ENCODE measurements around the gene EXOC6B.

Gene EXOC6B

GRCh38 chr2:72204156-72204785 is 621.6 kb downstream of the EXOC6B start:
- no peak for DNase-seq

DNA sequence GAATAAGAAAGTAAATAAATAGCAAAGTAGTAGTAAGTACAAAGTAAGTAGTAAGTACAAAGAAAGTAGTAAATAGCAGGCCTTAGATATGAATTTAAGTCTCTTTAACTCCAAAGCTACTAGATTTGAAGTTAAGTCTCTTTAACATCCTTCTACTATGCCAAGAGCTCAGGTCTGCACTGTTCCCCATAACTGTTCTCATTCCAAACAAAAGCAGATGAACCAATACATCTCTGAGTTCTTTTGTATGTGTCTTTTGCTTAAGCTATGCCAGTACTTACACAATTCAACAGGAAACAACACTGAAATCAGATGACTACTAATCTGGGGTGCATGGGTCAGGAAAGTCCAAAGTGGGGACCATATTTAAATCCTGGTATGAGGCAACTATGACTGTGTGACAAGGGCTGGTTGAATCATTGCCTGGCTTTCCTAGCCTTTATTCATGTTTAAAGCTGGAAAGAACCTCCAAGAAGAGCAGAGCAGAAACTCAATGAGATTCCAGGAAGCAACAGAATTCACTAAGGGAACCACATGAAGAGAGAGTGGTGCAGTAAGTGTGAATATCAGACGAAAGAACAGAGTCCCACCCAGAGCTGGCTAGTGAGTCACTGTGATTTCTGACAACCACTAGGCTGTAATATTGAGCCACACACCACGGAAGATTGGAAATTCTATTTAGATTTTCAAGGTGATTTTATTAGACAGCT is 627.1 kb downstream of the EXOC6B start:
- no peak for DNase-seq

DNA sequence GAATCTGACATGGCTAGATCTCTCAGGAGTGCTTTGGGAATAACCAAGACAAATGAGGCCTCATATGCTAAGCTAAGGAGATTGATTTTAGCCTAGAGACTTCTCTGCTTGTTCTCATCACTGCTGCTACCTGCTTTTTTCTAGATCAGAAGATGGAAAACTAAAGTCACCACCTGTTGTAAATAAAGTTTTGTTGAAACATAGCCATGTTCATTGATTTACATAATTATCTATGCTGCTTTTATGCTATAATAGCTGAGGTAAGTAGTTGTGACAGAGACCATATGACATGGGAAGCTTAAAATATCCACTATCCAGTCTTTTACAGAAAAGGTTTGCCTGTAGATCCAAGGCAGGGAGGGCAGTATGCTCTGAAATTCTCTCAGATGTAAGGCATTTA is 632.1 kb downstream of the EXOC6B start:
- DNase-seq: no peak

GRCh38 chr2:72191441-72191840 is 634.4 kb downstream of the EXOC6B start:
- no peak for DNase-seq

DNA sequence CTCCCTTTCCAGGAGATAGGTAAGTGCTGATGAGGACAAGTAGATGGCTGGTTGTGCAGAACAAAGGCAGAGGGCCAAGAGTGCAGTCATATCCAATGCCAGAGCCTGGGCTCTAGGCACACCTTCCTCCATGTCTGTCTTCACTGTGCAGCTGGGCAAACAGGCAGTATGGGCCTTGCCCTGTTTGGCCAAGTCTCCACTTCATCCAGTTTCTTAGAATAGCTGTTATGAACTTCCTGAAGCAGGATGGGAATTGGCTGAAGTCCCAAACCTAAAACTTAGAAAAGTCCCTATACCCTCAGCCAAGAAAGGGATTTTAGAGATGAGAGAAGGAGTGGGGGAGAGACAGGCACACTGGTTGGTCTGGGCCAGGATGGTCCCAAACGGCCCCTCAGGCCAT is 640.6 kb downstream of the EXOC6B start:
- no peak for DNase-seq

DNA sequence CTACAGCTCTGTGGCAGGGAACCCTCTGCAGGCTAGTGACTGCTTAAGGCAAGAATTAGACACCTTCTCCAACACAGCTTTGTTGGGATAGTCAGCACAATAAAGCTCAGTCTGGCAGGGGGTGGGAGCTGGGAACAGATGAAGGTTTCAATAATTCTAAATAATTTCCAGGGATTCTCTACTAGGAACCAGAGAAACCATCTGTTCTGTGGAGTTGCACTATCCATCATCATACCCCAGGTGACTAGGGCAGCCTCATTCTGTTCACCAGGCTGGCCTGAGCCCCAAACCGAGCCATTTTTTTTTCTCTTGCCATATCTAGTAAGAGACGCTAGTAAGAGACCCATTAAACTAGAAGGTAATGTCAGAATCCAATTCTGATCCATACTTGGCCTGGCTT is 642.4 kb downstream of the EXOC6B start:
- DNase-seq: no peak

GRCh38 chr2:72183016-72183415 is 642.8 kb downstream of the EXOC6B start:
- no peak for DNase-seq

- DNase-seq: no peak
These were observed 643.3 kb downstream of the EXOC6B start for GRCh38 chr2:72182547-72182946.

- no peak for DNase-seq
These were observed 644.2 kb downstream of the EXOC6B start for GRCh38 chr2:72181616-72182015.

DNA sequence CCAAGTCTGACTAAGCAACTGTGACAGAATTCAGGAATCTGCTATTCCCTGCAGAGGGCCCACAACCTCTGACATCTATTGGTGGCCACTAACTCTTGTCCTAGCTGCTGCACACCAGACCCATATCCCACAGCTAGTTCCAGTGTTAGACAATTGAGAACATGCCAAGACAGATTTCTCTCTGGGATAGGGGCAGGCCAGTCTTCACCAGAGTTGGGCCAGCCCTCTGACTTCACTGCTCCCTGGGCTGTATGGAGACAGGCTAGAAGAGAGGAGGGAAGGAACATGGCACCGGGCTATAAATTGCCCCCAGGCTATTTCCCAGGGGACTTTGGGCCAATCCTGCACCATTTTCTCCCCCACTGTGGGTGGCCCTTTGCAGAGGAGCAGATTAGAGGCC is 645.5 kb downstream of the EXOC6B start:
- DNase-seq: no peak

- no peak for DNase-seq
These were observed 647.3 kb downstream of the EXOC6B start for GRCh38 chr2:72178551-72178950.

GRCh38 chr2:72176281-72176680 is 649.6 kb downstream of the EXOC6B start:
- DNase-seq: no peak

- no peak for DNase-seq
These were observed 650.2 kb downstream of the EXOC6B start for GRCh38 chr2:72175636-72176035.

- DNase-seq: no peak
These were observed 652.1 kb downstream of the EXOC6B start for GRCh38 chr2:72173640-72174321.

GRCh38 chr2:72172478-72172877 is 653.4 kb downstream of the EXOC6B start:
- no peak for DNase-seq

DNA sequence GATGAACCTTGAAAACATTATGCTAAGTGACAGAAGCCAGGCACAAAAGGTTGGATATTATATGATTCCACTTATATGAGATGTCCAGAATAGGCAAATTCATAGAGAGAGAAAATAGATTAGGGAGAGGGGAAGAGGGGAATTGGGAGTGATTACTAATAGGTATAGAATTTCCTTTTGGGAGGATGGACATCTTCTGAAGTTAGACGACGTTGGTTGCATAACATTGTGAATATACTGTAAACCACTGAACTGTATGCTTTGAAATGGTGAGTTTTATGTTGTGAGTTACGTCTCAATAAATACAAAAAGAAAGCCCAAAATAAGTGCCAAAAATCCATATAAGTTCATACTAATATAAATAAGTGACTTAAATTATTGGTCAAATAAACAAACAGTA is 659.6 kb downstream of the EXOC6B start:
- DNase-seq: no peak

- no peak for DNase-seq
These were observed 660.0 kb downstream of the EXOC6B start for GRCh38 chr2:72165792-72166191.

- no peak for DNase-seq
These were observed 663.3 kb downstream of the EXOC6B start for GRCh38 chr2:72162574-72162973.

DNA sequence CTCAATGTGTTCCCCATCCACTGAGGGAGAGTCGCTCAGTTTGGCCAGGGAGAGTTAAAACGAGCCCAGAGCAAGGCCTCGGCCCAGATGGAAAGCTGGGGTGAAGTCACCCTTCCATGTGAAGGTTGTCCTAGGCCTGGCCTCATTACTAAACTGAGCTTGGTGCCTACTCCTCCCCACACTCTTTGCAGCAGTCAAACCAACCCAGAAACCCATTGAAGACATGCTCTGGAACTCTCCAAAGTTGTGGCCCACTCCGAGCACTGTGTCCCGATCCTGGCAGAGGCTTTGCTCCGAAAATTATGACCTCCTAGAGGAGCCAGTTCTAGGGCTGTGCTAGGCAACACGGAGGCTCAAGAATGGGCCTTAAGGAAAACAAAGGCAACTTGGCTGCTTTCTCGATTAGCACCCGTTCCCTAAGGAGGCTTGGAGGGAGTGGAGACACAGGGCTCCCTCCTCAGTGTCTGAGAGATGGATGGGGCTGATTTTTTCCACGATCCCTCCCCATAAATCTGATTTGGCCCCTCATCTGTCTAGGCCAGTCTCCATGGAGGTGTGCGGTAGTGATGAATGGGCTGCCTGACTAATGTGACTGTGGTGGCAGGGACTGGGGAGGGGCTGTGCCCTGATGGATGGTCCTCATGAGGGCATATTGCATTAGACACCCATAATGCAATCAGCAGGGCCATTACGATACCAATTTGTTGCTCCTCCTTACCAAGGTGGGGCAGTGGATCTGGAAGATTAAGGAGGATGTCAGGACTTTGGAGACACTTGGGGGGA is 666.4 kb downstream of the EXOC6B start:
- DNase-seq: no peak

DNA sequence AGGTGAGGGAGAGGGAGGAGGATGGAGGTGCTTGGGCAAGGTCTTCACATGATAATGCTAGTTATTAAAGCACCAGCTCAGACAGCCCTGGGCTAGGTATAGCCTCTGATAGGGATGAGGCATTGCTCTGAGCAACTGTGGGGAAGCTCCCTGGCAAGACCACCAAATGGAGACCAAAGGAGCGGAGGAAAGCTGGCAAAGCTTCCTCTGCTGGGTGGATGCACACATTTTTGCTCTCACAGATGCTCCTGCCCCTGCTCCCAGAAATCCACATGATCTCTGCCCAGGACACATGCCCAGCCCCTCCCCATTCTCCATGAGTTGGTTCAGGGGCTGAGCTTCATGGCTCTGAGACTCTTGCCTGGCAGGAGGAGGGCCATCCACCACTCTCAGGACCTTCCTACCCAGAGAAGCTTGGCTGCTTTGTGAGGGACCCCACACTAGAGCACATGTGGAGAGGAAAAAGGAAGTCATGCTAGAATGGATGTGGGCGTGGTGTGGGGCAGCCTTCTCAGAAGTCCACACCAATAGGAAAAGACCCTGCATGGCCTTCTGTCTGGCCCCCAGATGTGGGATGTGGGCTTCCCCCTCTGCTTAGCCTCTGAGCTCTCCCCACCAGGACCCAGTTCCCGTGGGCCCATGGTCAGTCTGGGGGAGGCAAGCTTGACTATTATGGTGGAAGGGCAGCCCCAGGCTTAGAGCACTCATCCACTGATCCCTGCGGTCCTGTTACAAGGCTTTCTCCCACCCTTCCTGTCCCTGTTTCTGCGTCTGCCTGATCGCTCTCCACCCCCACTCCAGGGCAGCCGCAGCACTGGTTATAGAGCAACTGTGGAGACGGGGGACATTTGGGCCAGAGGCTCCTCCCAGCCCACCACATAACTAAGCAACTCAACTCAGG is 667.7 kb downstream of the EXOC6B start:
- DNase-seq: no peak

- DNase-seq: no peak
These were observed 669.0 kb downstream of the EXOC6B start for GRCh38 chr2:72156872-72157271.

- no peak for DNase-seq
These were observed 670.1 kb downstream of the EXOC6B start for GRCh38 chr2:72155737-72156136.

Measured in stimulated activated CD8-positive, alpha-beta memory T cell treated with anti-CD3 and anti-CD28 coated beads, Interleukin-4, amount 100 ng/mL, for 48 hours (primary cell).